Fibroblast of skin of left biceps (primary cell): ENCODE results near the gene SHANK2.
"Not testable (repeated sequence)": the region's sequence is repeated elsewhere in the genome, so short reads cannot be mapped to it uniquely, and the experiment has no call there.

Experiments used
- DNase-seq, 2 experiments: peaks; one replicate each; pipeline ENCODE4 v3.0.0-alpha.2; 2013; ENCODE audit warnings: low read depth in 2 of 2

SHANK2 gene

GRCh38 chr11:71245601-71246391, 6.6 kb downstream of the SHANK2 start:
- DNase-seq = no peak

- peak; percentile 32 to 44 for DNase-seq
Observed at GRCh38 chr11:71244116-71244810, 8.1 kb downstream of the SHANK2 start.

- DNase-seq = no peak
Observed at GRCh38 chr11:71242391-71242790, 10.0 kb downstream of the SHANK2 start.

GRCh38 chr11:71241721-71242259, 10.6 kb downstream of the SHANK2 start:
- no peak for DNase-seq

GRCh38 chr11:71240865-71241691, 11.3 kb downstream of the SHANK2 start:
- peak; percentile 25 to 39 for DNase-seq

- no peak for DNase-seq
Observed at GRCh38 chr11:71240061-71240690, 12.2 kb downstream of the SHANK2 start.

GRCh38 chr11:71239581-71239980, 12.8 kb downstream of the SHANK2 start:
- no peak for DNase-seq

GRCh38 chr11:71238941-71239340, 13.4 kb downstream of the SHANK2 start:
- DNase-seq = no peak

- DNase-seq = no peak
Observed at GRCh38 chr11:71238285-71238875, 14.0 kb downstream of the SHANK2 start.

- no peak for DNase-seq
Observed at GRCh38 chr11:71237853-71238252, 14.5 kb downstream of the SHANK2 start.

- no peak for DNase-seq
Observed at GRCh38 chr11:71236836-71237475, 15.4 kb downstream of the SHANK2 start.

- DNase-seq = no peak
Observed at GRCh38 chr11:71235719-71236118, 16.7 kb downstream of the SHANK2 start.

GRCh38 chr11:71233896-71234852, 18.2 kb downstream of the SHANK2 start:
- DNase-seq = not testable (repeated sequence)

GRCh38 chr11:71232364-71232763, 20.0 kb downstream of the SHANK2 start:
- DNase-seq = no peak

- no peak for DNase-seq
Observed at GRCh38 chr11:71228961-71229360, 23.4 kb downstream of the SHANK2 start.

GRCh38 chr11:71227058-71227659, 25.2 kb downstream of the SHANK2 start:
- no peak for DNase-seq

GRCh38 chr11:71223671-71224660, 28.4 kb downstream of the SHANK2 start:
- no peak for DNase-seq

GRCh38 chr11:71223081-71223405, 29.3 kb downstream of the SHANK2 start:
- DNase-seq = no peak
